HEK293 (cell line): Measurements from ENCODE around the gene RBFOX1.

Experiments used
- CTCF ChIA-PET: fragments of 350-600 bp; formaldehyde crosslinking; extraction: SDS; loops from one replicate; lab custom pipeline; 2021; ENCODE audit warnings: antibody characterized with exemption; lab: Yijun Ruan, JAX
- POLR2A ChIA-PET: fragments of 300-600 bp; formaldehyde crosslinking; extraction: SDS; loops from one replicate; lab custom pipeline; 2020; ENCODE audit warnings: antibody characterized with exemption, inconsistent platforms; lab: Yijun Ruan, JAX
- H3K27ac ChIP-seq: fragments of 200-500 bp; sonication (Bioruptor generic); 2 replicates; pipeline ENCODE4 v1.5.1; 2014; ENCODE audit warnings: low read depth, low read length, control low read depth, inconsistent platforms; ENCODE audit errors: extremely low read depth
- H3K36me3 ChIP-seq, 2 experiments: fragments of 200-500 bp in 1 of 2; sonication (Bioruptor generic) in 1 of 2; 1 replicate in 1 of 2; 2 replicates in 1 of 2; pipeline ENCODE4 v1.5.1; 2014 to 2017; ENCODE audit warnings: inconsistent platforms in 2 of 2, low read length in 2 of 2; ENCODE audit not compliant: control insufficient read depth in 2 of 2, insufficient read depth in 1 of 2
- H3K4me1 ChIP-seq: fragments of 200-500 bp; sonication (Bioruptor generic); 2 replicates; pipeline ENCODE4 v1.5.1; 2014; ENCODE audit warnings: mild to moderate bottlenecking, low read length, inconsistent platforms; ENCODE audit not compliant: control insufficient read depth, insufficient read depth
- H3K4me3 ChIP-seq: 2 replicates; pipeline ENCODE4 v1.5.1; 2011; ENCODE audit warnings: low read depth, mild to moderate bottlenecking, control low read depth, low read length, moderate library complexity
- H3K9me3 ChIP-seq: fragments of 200-500 bp; sonication (Bioruptor generic); 2 replicates; pipeline ENCODE4 v1.5.1; 2014; ENCODE audit warnings: low read depth, low read length, inconsistent platforms; ENCODE audit not compliant: control insufficient read depth, insufficient read depth
- MEIS1 ChIP-seq: sonication (generic); formaldehyde crosslinking; IDR thresholded peaks from 2 replicates; pipeline ENCODE4 v1.8.1; 2022; ENCODE audit warnings: missing genetic modification reagents, mild to moderate bottlenecking, borderline replicate concordance
- REPIN1 ChIP-seq: fragments of 450-650 bp; formaldehyde crosslinking; IDR thresholded peaks from 2 replicates; pipeline ENCODE4 v1.5.1; 2017; ENCODE audit warnings: missing biosample characterization, missing genetic modification characterization, low read depth
- SALL2 ChIP-seq: fragments of 450-650 bp; formaldehyde crosslinking; IDR thresholded peaks from 2 replicates; pipeline ENCODE4 v1.5.0; 2017; ENCODE audit warnings: missing biosample characterization, mild to moderate bottlenecking, missing genetic modification characterization, borderline replicate concordance
- ZNF114 ChIP-seq: fragments of 450-650 bp; formaldehyde crosslinking; IDR thresholded peaks from 2 replicates; pipeline ENCODE4 v1.5.0; 2017; ENCODE audit warnings: missing biosample characterization, missing genetic modification characterization
- ZNF148 ChIP-seq: fragments of 450-650 bp; formaldehyde crosslinking; IDR thresholded peaks from 2 replicates; pipeline ENCODE4 v1.5.0; 2017; ENCODE audit warnings: missing biosample characterization, missing genetic modification characterization, borderline replicate concordance
- ZNF157 ChIP-seq: fragments of 450-650 bp; formaldehyde crosslinking; IDR thresholded peaks from 2 replicates; pipeline ENCODE4 v1.5.1; 2016; ENCODE audit warnings: missing biosample characterization, missing genetic modification characterization
- ZNF18 ChIP-seq: fragments of 450-650 bp; formaldehyde crosslinking; IDR thresholded peaks from 2 replicates; pipeline ENCODE4 v1.5.1; 2016; ENCODE audit warnings: missing biosample characterization, missing genetic modification characterization
- ZNF202 ChIP-seq: fragments of 450-650 bp; formaldehyde crosslinking; IDR thresholded peaks from 2 replicates; pipeline ENCODE4 v1.5.1; 2016; ENCODE audit warnings: missing biosample characterization, missing genetic modification characterization, borderline replicate concordance
- ZNF221 ChIP-seq: fragments of 450-650 bp; formaldehyde crosslinking; IDR thresholded peaks from 2 replicates; pipeline ENCODE4 v1.5.1; 2017; ENCODE audit warnings: missing biosample characterization, missing genetic modification characterization, borderline replicate concordance
- ZNF23 ChIP-seq: fragments of 450-650 bp; formaldehyde crosslinking; IDR thresholded peaks from 2 replicates; pipeline ENCODE4 v1.5.1; 2016; ENCODE audit warnings: missing biosample characterization, missing genetic modification characterization, borderline replicate concordance
- ZNF311 ChIP-seq: fragments of 450-650 bp; formaldehyde crosslinking; IDR thresholded peaks from 2 replicates; pipeline ENCODE4 v1.5.1; 2017; ENCODE audit warnings: missing biosample characterization, missing genetic modification characterization, borderline replicate concordance
- ZNF37A ChIP-seq: fragments of 450-650 bp; IDR thresholded peaks from 2 replicates; pipeline ENCODE4 v1.5.1; 2018; ENCODE audit warnings: missing biosample characterization, missing genetic modification characterization
- ZNF501 ChIP-seq: fragments of 450-650 bp; formaldehyde crosslinking; IDR thresholded peaks from 2 replicates; pipeline ENCODE4 v1.5.1; 2016; ENCODE audit warnings: missing biosample characterization, missing genetic modification characterization
- ZNF600 ChIP-seq: fragments of 450-650 bp; formaldehyde crosslinking; IDR thresholded peaks from 2 replicates; pipeline ENCODE4 v1.5.1; 2016; ENCODE audit warnings: missing biosample characterization, missing genetic modification characterization
- ZNF610 ChIP-seq: fragments of 450-650 bp; formaldehyde crosslinking; IDR thresholded peaks from 2 replicates; pipeline ENCODE4 v1.5.1; 2016; ENCODE audit warnings: missing biosample characterization, missing genetic modification characterization, borderline replicate concordance
- ZNF623 ChIP-seq: fragments of 450-650 bp; formaldehyde crosslinking; IDR thresholded peaks from 2 replicates; pipeline ENCODE4 v1.5.1; 2016; ENCODE audit warnings: missing biosample characterization, missing genetic modification characterization
- ZNF658 ChIP-seq: fragments of 450-650 bp; formaldehyde crosslinking; IDR thresholded peaks from 2 replicates; pipeline ENCODE4; 2016; ENCODE audit warnings: missing biosample characterization, missing genetic modification characterization
- ZNF707 ChIP-seq: fragments of 450-650 bp; formaldehyde crosslinking; IDR thresholded peaks from 2 replicates; pipeline ENCODE4 v1.5.1; 2016; ENCODE audit warnings: missing biosample characterization, missing genetic modification characterization
- ZNF785 ChIP-seq: fragments of 450-650 bp; formaldehyde crosslinking; IDR thresholded peaks from 2 replicates; pipeline ENCODE4 v1.5.1; 2016; ENCODE audit warnings: missing biosample characterization, missing genetic modification characterization
- ZNF791 ChIP-seq: fragments of 450-650 bp; formaldehyde crosslinking; IDR thresholded peaks from 2 replicates; pipeline ENCODE4 v1.5.1; 2016; ENCODE audit warnings: missing biosample characterization, missing genetic modification characterization
- TF ChIP-seq, protein P1 (sequence below): fragments of 450-650 bp; formaldehyde crosslinking; conservative IDR thresholded peaks from 2 replicates; pipeline ENCODE4 v1.5.1; 2016; ENCODE audit warnings: low read depth, missing biosample characterization, missing genetic modification characterization
- TF ChIP-seq, protein P2 (sequence below): fragments of 450-650 bp; formaldehyde crosslinking; IDR thresholded peaks from 2 replicates; pipeline ENCODE4 v1.5.1; 2017; ENCODE audit warnings: missing biosample characterization, missing genetic modification characterization

The RBFOX1 gene

DNA sequence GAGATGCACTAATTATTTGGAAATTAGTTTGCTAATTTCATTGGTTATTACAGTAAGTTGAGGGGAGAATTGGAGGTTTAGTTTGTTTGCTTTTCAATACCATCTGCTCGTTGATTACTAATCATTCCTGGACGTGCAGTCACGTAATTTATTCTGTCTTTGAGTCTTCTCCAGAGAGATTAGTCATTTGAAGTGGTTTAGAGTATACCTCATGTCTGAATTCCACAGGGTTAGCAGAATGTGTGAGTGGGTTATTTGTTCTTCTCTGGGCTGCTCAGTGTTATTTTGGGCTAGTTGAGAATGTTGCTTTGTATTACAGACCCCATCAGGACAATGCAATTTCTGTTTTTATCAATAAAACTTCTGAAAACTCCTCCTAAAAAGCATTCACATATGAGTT, 265.0 kb downstream of the RBFOX1 start:
- H3K36me3 ChIP-seq, result no peaks in the 10 kb centered on the region
- H3K9me3 ChIP-seq, result no peaks in the 10 kb centered on the region
- TF ChIP-seq ZNF37A (tag by site-specific recombination), result no peak
- TF ChIP-seq ZNF157 (tag by site-specific recombination), result peak; percentile 50; the same call in 1 of the 2 replicates
- H3K27ac ChIP-seq, result no peak overlapping the region
- no peaks in the 10 kb centered on the region for H3K4me1 ChIP-seq
- CTCF ChIA-PET, result no interaction called here
- POLR2A ChIA-PET, result no interaction called here
- H3K4me3 ChIP-seq, result no peak overlapping the region

GRCh38 chr16:7601100-7601499, 268.5 kb downstream of the RBFOX1 start:
- ChIA-PET CTCF (no interaction called here), POLR2A (no interaction called here)
- TF ChIP-seq ZNF18 (tag by site-specific recombination), result no peak
- TF ChIP-seq ZNF658, result no peak
- TF ChIP-seq ZNF221, result no peak
- no peak for TF ChIP-seq ZNF791 (tag by site-specific recombination)
- no peak for TF ChIP-seq ZNF785 (tag by site-specific recombination)
- TF ChIP-seq REPIN1 (tag by site-specific recombination), result no peak
- TF ChIP-seq ZNF623 (tag by site-specific recombination), result no peak
- no peak for TF ChIP-seq ZNF311 (tag by site-specific recombination)
- TF ChIP-seq SALL2 (tag by site-specific recombination), result no peak
- no peak for TF ChIP-seq ZNF23 (tag by site-specific recombination)
- no peak for TF ChIP-seq ZNF501 (tag by site-specific recombination)
- no peak for TF ChIP-seq ZNF600 (tag by site-specific recombination)
- TF ChIP-seq ZNF610 (tag by site-specific recombination), result no peak
- no peak for TF ChIP-seq ZNF148
- no peak for TF ChIP-seq MEIS1 (CRISPR knock-in tag)
- TF ChIP-seq, protein P1, sequence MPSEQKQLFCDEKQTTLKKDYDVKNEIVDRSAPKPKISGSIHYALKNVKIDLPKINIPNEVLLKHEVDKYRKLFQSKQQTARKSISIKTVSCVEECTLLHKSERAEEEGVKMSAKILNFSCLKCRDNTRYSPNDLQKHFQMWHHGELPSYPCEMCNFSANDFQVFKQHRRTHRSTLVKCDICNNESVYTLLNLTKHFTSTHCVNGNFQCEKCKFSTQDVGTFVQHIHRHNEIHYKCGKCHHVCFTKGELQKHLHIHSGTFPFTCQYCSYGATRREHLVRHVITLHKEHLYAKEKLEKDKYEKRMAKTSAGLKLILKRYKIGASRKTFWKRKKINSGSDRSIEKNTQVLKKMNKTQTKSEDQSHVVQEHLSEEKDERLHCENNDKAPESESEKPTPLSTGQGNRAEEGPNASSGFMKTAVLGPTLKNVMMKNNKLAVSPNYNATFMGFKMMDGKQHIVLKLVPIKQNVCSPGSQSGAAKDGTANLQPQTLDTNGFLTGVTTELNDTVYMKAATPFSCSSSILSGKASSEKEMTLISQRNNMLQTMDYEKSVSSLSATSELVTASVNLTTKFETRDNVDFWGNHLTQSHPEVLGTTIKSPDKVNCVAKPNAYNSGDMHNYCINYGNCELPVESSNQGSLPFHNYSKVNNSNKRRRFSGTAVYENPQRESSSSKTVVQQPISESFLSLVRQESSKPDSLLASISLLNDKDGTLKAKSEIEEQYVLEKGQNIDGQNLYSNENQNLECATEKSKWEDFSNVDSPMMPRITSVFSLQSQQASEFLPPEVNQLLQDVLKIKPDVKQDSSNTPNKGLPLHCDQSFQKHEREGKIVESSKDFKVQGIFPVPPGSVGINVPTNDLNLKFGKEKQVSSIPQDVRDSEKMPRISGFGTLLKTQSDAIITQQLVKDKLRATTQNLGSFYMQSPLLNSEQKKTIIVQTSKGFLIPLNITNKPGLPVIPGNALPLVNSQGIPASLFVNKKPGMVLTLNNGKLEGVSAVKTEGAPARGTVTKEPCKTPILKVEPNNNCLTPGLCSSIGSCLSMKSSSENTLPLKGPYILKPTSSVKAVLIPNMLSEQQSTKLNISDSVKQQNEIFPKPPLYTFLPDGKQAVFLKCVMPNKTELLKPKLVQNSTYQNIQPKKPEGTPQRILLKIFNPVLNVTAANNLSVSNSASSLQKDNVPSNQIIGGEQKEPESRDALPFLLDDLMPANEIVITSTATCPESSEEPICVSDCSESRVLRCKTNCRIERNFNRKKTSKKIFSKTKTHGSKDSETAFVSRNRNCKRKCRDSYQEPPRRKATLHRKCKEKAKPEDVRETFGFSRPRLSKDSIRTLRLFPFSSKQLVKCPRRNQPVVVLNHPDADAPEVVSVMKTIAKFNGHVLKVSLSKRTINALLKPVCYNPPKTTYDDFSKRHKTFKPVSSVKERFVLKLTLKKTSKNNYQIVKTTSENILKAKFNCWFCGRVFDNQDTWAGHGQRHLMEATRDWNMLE (tag by site-specific recombination), result no peak
- TF ChIP-seq ZNF707 (tag by site-specific recombination), result no peak
- TF ChIP-seq, protein P2, sequence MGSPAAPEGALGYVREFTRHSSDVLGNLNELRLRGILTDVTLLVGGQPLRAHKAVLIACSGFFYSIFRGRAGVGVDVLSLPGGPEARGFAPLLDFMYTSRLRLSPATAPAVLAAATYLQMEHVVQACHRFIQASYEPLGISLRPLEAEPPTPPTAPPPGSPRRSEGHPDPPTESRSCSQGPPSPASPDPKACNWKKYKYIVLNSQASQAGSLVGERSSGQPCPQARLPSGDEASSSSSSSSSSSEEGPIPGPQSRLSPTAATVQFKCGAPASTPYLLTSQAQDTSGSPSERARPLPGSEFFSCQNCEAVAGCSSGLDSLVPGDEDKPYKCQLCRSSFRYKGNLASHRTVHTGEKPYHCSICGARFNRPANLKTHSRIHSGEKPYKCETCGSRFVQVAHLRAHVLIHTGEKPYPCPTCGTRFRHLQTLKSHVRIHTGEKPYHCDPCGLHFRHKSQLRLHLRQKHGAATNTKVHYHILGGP (tag by site-specific recombination), result no peak
- TF ChIP-seq ZNF202 (tag by site-specific recombination), result no peak
- no peak for TF ChIP-seq ZNF114 (tag by site-specific recombination)

More at GRCh38 chr16:7601100-7601499, 268.5 kb downstream of the RBFOX1 start:
- H3K4me3 ChIP-seq, result no peak overlapping the region
- H3K9me3 ChIP-seq, result no peaks in the 10 kb centered on the region
- no peaks in the 10 kb centered on the region for H3K36me3 ChIP-seq
- H3K4me1 ChIP-seq, result no peaks in the 10 kb centered on the region
- H3K27ac ChIP-seq, result no peak overlapping the region
